NCI-H1417 treated with DMSO at 0.1 percent for 48 hours (cell line): ENCODE results near the gene NFAM1.

Experiments
- DNase-seq: peaks from one replicate; lab custom pipeline; 2025; lab: John Stamatoyannopoulos, UW

The NFAM1 gene

GRCh38 chr22:42358643-42359558 lies 73.3 kb downstream of the NFAM1 start:
- no peak for DNase-seq

GRCh38 chr22:42357634-42358296 lies 74.4 kb downstream of the NFAM1 start:
- DNase-seq = no peak

GRCh38 chr22:42357221-42357620 lies 75.0 kb downstream of the NFAM1 start:
- no peak for DNase-seq

DNA sequence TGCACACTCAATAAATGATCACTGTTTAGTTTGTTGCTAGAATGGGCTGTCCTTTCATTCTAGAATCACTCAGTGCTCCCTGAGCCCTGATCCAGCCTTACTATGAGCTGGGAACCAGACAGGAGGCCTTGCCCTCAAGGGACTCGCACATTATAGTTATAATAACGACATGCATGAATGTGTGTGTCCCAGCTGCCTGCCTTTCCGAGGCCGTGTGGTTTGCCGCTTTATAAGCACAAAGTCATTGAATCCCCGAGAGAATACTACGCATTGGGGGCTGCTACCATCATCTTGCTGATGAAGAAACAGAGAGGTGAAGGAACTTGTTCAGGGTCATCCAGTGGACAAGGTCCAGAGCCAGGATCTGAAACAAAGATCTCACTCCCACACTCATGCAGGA lies 75.7 kb downstream of the NFAM1 start:
- DNase-seq = no peak

- no peak for DNase-seq
Observed at GRCh38 chr22:42353883-42354727, 78.1 kb downstream of the NFAM1 start.

DNA sequence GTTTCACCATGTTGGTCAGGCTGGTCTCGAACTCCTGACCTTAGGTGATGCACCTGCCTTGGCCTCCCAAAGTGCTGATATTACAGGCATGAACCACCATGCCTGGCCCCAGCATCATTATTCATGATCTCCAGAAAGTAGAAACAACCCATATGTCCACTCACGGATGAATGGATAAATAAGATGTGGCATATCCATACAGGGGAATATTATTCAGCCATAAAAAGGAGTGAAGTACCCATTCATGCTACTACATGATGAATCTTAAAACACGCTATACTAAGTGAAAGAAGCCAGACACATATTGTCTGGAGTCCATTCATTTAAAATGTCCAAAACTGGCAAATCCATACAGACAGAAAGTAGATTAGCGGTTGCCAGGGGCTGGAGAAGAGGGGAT lies 81.8 kb downstream of the NFAM1 start:
- no peak for DNase-seq

DNA sequence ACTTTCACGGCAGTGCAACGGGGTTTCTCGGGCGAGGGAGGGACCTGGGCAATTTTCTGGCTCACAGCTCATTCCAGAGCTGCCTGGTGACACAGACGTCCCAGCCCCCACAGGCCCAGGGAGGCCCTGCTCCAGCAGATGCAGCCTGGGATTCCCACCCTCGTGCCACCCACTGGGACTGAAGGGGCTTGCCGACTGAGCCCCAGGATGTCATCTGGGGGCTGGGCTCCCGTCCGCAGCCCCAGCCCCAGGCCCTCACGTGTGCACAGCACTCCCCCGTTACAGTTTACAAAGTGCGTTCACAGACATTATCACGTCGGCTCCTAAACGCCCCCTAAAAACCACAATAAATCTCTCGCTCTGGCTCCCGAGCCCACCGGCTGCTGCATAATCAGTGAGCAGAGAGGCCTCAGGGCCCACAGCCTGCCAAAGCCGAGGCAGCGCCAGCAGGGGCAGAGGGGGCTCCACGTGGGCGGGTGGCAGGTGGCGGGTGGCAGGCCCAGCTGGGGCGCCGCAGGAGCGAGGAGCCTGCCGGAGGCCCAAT lies 84.8 kb downstream of the NFAM1 start:
- no peak for DNase-seq

DNA sequence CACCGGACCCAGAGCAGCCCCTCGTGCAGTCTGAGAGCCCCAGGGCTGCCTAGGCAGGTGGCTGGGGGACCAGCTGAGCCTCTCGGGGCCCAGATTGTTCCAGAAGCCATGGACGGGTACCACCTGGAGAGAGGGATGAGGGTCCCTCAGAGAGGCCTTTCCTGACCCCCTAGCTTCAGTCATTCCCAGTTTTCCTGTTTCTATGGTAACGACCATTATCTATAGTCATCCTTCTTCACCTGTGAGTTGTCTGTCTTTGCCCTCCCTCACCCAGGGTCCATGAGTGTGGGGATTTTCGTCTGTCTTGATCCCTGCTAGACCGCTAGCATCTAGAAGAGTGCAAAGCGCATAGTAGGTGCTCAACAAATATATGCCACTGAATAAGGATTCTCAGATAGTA lies 85.5 kb downstream of the NFAM1 start:
- no peak for DNase-seq

- no peak for DNase-seq
Observed at GRCh38 chr22:42345458-42345857, 86.7 kb downstream of the NFAM1 start.

DNA sequence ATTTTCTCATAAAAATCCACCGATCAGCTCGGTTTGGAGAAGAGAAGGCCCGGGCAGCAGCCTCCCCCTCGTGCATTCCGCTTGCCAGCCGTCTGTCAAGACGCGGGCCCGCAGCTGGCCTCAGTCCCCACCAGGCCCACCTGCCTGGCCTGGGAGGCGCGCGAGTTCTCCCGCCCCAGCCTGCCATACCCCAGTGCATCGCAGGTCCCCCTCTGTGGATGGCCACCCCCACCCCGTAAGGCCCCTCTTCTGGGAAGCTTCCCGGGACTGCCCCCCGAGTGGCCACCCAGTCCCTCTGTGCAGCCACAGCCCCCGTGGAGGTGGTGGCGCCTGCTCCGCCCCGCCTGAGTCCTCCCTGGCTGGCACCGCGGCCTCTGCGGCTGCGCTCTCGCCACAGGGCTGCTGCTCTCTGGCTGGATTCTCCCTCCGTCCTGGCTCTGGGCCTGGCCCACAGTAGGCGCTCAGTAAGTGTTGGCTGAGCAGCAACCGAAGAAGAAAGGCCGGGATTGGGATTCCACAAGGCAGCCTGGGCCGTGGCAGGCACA lies 87.8 kb downstream of the NFAM1 start:
- no peak for DNase-seq

DNA sequence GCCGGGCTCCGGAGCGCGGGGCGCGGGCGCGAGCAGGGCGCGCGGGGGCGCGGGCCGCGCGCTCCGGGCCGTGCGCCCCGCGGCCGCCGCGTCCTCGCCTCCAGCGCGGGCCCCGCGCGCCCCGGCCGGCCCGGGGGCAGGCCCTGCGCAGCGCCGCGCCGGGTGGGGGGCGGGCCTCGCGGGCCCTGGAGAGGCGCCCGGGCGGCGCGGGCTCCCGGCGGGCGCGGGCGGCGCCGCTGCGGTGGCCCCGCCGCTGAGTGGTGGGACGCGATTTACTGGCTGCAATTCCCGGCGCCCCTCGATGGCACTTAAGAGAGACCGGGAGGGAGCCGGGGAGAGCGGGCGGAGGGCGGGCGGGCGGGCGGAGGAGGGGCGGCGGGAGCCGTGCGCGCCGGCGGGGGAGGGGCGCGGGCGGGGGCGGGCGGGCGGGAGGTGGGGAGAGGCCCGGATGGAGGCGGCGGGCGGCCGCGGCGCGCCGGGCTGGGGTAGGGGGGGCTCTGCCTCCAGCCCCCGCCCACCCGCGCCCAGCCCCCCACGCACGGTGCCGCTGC lies 88.6 kb downstream of the NFAM1 start:
- DNase-seq = no peak

GRCh38 chr22:42343121-42343454 lies 89.1 kb downstream of the NFAM1 start:
- no peak for DNase-seq

DNA sequence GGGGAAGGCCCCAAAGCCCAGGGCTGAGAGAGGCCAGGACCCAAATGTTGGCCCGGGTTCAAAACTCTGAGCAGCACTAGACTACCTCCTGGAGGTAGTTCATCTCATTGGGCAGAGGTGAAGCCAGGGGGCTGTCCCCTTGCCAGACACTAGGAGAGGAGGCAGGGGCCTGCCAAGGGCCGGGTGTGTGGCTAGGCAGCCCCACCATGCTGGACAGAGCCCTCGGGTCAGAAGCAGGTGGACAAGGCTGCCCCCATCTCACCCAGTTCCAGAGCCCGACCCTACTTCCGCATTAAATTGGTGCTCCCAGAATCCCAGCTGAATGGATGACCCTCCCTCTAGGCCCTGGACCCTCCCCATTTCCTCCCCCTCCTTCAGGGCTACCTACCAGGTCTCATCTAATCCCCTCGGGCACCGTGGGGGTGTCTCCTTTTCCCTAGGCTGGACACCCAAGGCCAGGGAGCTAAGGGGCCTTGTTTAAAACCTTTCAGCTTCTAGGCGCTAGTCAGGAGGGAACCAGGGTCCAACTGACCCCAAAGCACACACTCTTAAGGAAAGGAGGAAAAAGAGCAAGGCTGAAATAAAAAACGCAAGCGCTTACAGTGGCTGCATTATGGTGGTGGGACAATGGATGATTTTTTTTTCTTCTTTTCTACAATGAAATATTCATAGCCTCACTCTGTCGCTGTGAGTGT lies 89.6 kb downstream of the NFAM1 start:
- DNase-seq = no peak

GRCh38 chr22:42341779-42342178 lies 90.4 kb downstream of the NFAM1 start:
- DNase-seq = no peak

- peak; percentile 68 for DNase-seq
Observed at GRCh38 chr22:42340829-42341383, 91.3 kb downstream of the NFAM1 start.

- DNase-seq = no peak
Observed at GRCh38 chr22:42340150-42340549, 92.1 kb downstream of the NFAM1 start.

- no peak for DNase-seq
Observed at GRCh38 chr22:42338479-42338878, 93.7 kb downstream of the NFAM1 start.

- DNase-seq = no peak
Observed at GRCh38 chr22:42337356-42337755, 94.8 kb downstream of the NFAM1 start.

GRCh38 chr22:42336527-42337227 lies 95.5 kb downstream of the NFAM1 start:
- no peak for DNase-seq

- DNase-seq = no peak
Observed at GRCh38 chr22:42335839-42336378, 96.3 kb downstream of the NFAM1 start.
